GM18867 (cell line): ENCODE results near the gene ADM2.

Experiments used
- ATAC-seq: cut with Tn5 transposase; IDR thresholded peaks from one replicate; pipeline ENCODE4 v1.9.1; 2021; ENCODE audit warnings: mild to moderate bottlenecking, moderate library complexity; ENCODE audit not compliant: unreplicated experiment

The ADM2 gene

DNA sequence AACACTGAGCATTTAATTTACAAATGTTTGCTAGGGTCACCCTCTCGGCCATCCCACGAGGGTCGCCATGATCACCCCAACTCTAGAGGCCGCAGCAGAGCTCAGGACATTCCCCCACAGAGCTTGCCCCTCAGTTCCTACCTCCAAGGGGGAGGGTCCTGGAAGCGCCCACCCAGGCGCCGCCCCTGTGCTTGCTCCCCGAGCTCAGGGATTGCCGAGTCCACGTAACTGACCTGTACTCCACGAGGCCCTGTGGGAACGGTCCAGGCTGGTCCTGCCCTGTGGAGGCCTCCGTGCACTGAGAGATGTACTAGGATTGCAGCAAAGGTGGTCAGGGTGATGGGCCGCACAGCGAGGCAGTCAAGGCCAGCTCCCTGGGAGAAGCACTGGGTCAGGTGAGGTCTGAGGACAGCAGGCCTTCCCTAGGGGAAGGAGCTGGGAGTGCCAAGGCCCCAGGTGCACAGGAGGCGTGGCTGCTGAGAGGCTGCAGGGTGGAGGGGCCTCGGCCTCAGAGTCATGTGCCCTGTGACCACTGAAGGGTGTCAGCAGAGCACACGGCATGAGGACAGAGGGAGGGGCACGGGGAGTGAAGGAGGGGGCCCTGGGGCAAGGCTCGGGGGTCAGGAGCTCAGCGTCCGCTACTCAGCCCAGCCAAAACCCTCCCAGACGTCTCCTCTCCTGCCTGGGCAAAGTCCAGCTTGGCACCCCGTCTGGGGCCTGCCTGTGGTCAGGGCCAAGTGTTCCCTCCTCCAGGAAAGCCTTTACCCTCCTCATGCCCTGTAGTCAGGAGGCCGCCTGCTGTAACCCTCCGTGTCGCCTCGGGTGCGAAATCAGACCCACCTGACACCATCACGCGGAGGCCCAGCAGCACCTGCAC is 2.9 kb downstream of the ADM2 start:
- ATAC-seq = no peak

- ATAC-seq = no peak
Measured at GRCh38 chr22:50485221-50486131, 4.1 kb downstream of the ADM2 start.

- no peak for ATAC-seq
Measured at GRCh38 chr22:50486561-50487289, 5.4 kb downstream of the ADM2 start, which contains the start of gene MIOX. TSS of gene MIOX (plus strand) at chr22:50486859. CDS start at chr22:50486898, 39 bp downstream.

GRCh38 chr22:50487290-50488005 is 6.1 kb downstream of the ADM2 start:
- no peak for ATAC-seq

- no peak for ATAC-seq
Measured at GRCh38 chr22:50488006-50488677, 6.8 kb downstream of the ADM2 start.

GRCh38 chr22:50488886-50489285 is 7.5 kb downstream of the ADM2 start:
- ATAC-seq = no peak

DNA sequence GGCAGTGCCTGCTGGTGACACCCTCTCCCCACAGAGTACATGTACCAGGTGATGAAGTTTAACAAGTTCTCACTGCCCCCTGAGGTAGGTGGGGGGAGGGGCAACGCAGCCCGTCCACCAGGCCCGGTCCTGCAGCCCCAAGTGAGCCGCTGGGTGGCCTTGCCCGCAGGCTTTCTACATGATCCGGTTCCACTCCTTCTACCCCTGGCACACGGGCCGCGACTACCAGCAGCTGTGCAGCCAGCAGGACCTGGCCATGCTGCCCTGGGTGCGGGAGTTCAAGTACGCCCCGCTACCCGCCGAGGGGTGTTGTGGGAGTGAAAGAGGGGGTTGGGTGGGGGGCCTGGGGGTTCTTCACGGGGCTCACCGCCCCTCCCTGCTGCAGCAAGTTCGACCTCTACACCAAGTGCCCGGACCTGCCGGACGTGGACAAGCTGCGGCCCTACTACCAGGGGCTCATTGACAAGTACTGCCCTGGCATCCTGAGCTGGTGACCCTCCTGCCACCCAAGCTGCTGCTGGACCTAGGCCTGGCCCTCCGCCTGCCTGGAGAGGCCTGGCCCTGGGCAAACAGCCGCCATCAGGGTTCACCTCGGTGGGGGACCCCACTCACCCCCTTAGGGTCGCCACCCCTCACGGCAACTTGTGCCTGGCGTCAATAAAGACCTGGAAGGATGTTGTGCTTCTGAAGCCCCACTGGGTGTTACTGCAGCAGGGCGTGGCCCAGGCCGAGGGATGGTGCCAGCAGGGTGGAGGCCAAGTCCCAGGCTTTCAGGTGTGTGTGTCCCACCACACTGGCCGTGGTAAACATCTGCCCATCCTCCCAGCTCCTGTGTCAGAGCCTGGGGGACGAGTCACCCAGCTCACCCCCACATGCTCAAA is 8.3 kb downstream of the ADM2 start:
- ATAC-seq = no peak

- no peak for ATAC-seq
Measured at GRCh38 chr22:50490531-50491308, 9.4 kb downstream of the ADM2 start.

GRCh38 chr22:50497093-50497492 is 15.8 kb downstream of the ADM2 start:
- no peak for ATAC-seq

DNA sequence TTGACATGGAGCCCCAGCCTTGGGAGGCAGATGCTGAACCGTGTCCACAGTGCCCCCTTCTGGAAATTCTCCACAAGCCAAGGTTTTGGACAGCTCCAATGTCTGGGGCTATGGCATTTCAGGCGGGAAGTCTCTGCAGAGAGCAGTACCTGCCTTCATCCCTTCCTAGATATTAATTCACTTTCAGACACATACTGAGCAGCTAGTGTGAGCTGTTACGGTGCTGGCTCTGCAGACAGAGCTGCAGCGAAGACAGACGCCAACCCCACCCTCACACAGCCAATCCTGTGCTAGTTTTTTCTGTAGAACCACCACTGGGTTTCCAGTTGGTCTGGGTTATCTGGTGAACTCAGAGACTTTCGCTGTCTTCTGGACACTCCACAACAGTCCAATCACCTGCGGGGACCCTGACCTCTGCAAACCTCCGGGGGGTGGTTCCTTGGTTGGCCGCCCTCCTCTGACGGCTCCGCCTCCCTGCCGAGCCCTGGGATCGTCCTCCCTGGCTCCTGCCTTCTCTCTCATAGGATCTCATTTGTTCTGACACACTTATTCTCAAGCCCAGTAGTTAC is 17.1 kb downstream of the ADM2 start:
- no peak for ATAC-seq

DNA sequence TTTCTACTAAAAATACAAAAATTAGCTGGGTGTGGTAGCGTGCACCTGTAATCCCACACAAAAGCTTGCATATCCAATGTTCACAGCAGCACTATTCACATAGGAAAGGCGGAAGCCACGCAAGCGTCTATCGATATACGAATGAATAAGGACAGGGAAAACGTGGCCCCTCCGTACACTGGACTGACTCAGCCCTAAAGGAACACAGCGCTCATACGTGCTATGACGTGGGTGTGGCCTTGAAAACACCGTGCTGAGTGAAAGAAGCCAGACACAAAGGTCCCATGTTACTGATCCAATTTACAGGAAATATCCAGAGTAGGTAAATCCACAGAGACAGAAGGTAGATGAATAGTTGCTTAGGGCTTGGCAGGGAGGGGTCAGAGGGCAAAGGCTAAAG is 19.1 kb downstream of the ADM2 start:
- no peak for ATAC-seq

- no peak for ATAC-seq
Measured at GRCh38 chr22:50502096-50502495, 20.8 kb downstream of the ADM2 start.

DNA sequence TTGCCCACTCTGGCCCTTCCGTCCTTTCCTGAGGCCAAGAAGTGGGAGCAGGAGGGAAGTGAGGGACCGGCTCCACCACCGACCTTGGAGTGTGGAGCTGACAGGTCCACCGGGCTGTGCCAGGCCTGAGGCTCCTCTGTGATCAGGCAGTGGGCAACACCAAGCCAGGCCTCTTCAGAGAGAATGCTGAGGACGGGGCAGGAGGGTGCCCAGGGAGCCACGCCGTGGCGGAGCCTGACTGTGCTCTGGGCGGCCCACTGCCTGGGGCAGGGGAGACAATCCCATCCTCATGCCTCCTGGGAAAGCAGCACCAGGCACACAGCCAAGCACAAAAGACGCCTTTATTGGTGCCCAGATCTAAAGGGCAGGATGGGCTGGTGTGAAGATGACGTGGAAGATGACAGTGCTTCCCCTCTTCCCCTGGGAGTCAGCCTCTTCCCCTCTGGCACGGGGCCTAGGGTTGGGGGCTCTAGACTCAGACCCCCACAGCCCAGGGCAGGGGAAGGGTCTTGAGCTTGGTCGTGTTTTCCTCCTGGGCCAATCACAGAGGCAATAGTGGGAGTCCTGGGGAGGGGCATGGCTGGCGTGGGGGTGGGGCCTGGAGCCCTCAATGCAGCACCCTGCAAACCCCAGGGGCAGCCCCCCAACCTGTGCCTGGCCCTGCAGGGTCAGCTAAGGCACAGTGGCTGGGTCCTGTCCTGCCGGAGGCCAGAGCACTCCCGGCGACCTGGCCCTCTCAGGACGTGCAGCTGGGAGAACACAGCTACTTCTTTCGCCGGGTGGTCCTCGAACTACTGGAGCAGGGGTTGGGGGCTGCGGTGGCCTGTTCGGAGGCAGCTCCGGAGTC is 21.5 kb downstream of the ADM2 start:
- ATAC-seq = no peak

GRCh38 chr22:50503475-50504145 is 22.3 kb downstream of the ADM2 start:
- no peak for ATAC-seq

- ATAC-seq = no peak
Measured at GRCh38 chr22:50504369-50505211, 23.2 kb downstream of the ADM2 start.
